Ovary (tissue), 10 donors: Measurements from ENCODE around the gene THSD8. TPM values are rescaled to one million over a fixed set of nuclear protein-coding genes. Genes with fewer than 3 reads are reported as not detected.

Source experiments
- DNase-seq, 5 donors: peaks; one replicate each; pipeline ENCODE4 v3.0.0-alpha.2; 2019 to 2020
- H3K27ac ChIP-seq, 2 donors: fragments of 200-600 bp; one replicate each; pipeline versions ENCODE4 v1.5.1 to v1.8.0; 2019 to 2022
- H3K27me3 ChIP-seq: fragments of 200-600 bp; one replicate; pipeline ENCODE4 v1.8.0; 2022
- H3K36me3 ChIP-seq: fragments of 200-600 bp; sonication (generic); one replicate; pipeline ENCODE4 v1.5.1; 2019
- H3K4me1 ChIP-seq: one replicate; pipeline ENCODE4 v1.8.1; 2013; ENCODE audit warnings: mild to moderate bottlenecking, moderate library complexity; ENCODE audit not compliant: insufficient read depth
- H3K4me3 ChIP-seq: fragments of 200-600 bp; sonication (generic); one replicate; pipeline ENCODE4 v1.5.1; 2017
- H3K9me3 ChIP-seq, 2 donors: fragments of 200-600 bp in 1 of 2; sonication (generic) in 1 of 2; one replicate each; pipeline versions ENCODE4 v1.5.1 to v1.8.1; 2013 to 2019; ENCODE audit warnings: mild to moderate bottlenecking in 1 of 2, moderate library complexity in 1 of 2
- CTCF ChIP-seq, 3 donors: fragments of 450-650 bp in 2 of 3; fragments of 200-600 bp in 1 of 3; IDR thresholded peaks; one replicate each; pipeline versions ENCODE4 v1.5.1 to v1.8.0; 2016 to 2022; ENCODE audit warnings: antibody characterized with exemption in 3 of 3, mild to moderate bottlenecking in 1 of 3
- EP300 ChIP-seq: sonication (generic); formaldehyde crosslinking; IDR thresholded peaks from one replicate; pipeline ENCODE4 v1.6.1; 2017; ENCODE audit warnings: antibody characterized with exemption
- POLR2A ChIP-seq: fragments of 450-650 bp; IDR thresholded peaks from one replicate; pipeline ENCODE4 v1.6.1; 2017; ENCODE audit warnings: antibody characterized with exemption, mild to moderate bottlenecking, moderate library complexity
- WGBS, 3 donors: extraction: QIAGEN DNeasy Blood & Tissue Kit in 1 of 3; methylation state at CpG; one replicate each; pipeline versions ENCODE4 v1.1.5 to v1.1.7; 2013 to 2017; 5-methylcytosine and 5-hydroxymethylcytosine counted together
- intact Hi-C, 4 donors: fragments of 100-400 bp; cut with DNase I; formaldehyde crosslinking; loops; one replicate each; pipeline versions ENCODE4 v1.11.0 to v1.15.1; 2022 to 2023
- long read RNA-seq, 3 donors: library from polyadenylated mRNA in 2 of 3; unstranded in 2 of 3; transcript quantifications; one replicate each; pipeline ENCODE4 v2.0.0 and lab custom pipeline, GENCODE V29; 2021 to 2026
- polyA plus RNA-seq, 2 donors: library from polyadenylated mRNA; stranded (reverse); fragments of 200-250 nt in 1 of 2; fragments of 350-450 nt in 1 of 2; fragmentation: Illumina TruSeq in 1 of 2; extraction: RNeasy Lipid Tissue Mini Kit (QIAGEN cat#74804) in 1 of 2; gene quantifications; one replicate each; pipeline ENCODE4 v1.2.3, GENCODE V29; 2013 to 2014
- total RNA-seq, 7 donors: library from RNA; depleted of rRNA in 2 of 7; stranded (reverse); fragments of >200 nt in 2 of 7; fragmentation: NEBNext Ultra II Directional in 3 of 7; extraction: Animal tissue kit (Norgen Biotek cat#: 25700) in 3 of 7; gene quantifications; one replicate each; pipeline versions ENCODE4 v1.1.0 to v1.2.4, GENCODE V29; 2016 to 2023
- donor health status: DM: no; HTN: no; CAD: no; lungs with moderate emphysema.
- donor health status: DM: no; HTN: no; CAD: no.
- donor health status: Bipolar disorder and iron deficiency.
- donor health status: DM: yes; HTN: yes; CAD: no.
- donor health status: DM: no; HTN: no; CAD: no.
- donor health status: DM: yes; HTN: yes; CAD: no.

THSD8 gene
- 1 to 10 TPM in 5 of 7 donors, under 1 TPM in 1, not detected in 1; 0.71 to 5.4 (median 2.6) TPM for total RNA-seq
- polyA plus RNA-seq: 1 to 10 TPM; 1.4 to 7.2 TPM
- long read RNA-seq, donor 1: 0 reads
- long read RNA-seq, donor 2: 0 reads
- long read RNA-seq, donor 3: 0 reads

GRCh38 chr19:12801466-12802266 lies at the start of gene THSD8, which contains the start of gene PRDX2:
Gene THSD8, plus strand, starts transcription at chr19:12802069. Its CDS starts 3 bp downstream, at chr19:12802072.
Gene PRDX2, minus strand, starts transcription at chr19:12801800. Its CDS starts 539 bp downstream, at chr19:12801261.
- peak within 1 kb of the TSS; percentile 78 for H3K4me3 ChIP-seq
- H3K9me3 ChIP-seq: no peaks in the 10 kb centered on the region
- H3K36me3 ChIP-seq: no peaks in the 10 kb centered on the region
- intact Hi-C loops: loop anchor here in 3 of 4 donors (5.0 kb wide), 1 partner anchor 34 kb away; no protein-coding TSS in a partner anchor
- peak; percentile 83 to 92 (median 88) for DNase-seq
- no peaks in the 10 kb centered on the region for H3K27me3 ChIP-seq
- 0 to 1% (median 0%) methylated on average over 23 to 78 of the region's 78 CpGs for whole genome bisulfite sequencing, 3 donors
- H3K27ac ChIP-seq: peak within 1 kb of the TSS; percentile 44 to 75
- peak in 1 of 3 donors; percentile 16 for TF ChIP-seq CTCF (IDR thresholded peaks at IDR 0.05)
- TF ChIP-seq EP300: no peak
- TF ChIP-seq POLR2A: peak; percentile 68
- peaks cover 6% of the 10 kb centered on the region for H3K4me1 ChIP-seq

- TF ChIP-seq CTCF (IDR thresholded peaks at IDR 0.05): no peak
- no peak for TF ChIP-seq EP300
- no peak for TF ChIP-seq POLR2A
- no peak overlapping the region for H3K4me3 ChIP-seq
- WGBS, 3 donors: 65 to 75% (median 69%) methylated on average over 50 of the region's 50 CpGs
- DNase-seq: no peak
- H3K27me3 ChIP-seq: no peaks in the 10 kb centered on the region
- peaks cover 3% of the 10 kb centered on the region for H3K4me1 ChIP-seq
- intact Hi-C loops: no loop called here
- no peaks in the 10 kb centered on the region for H3K36me3 ChIP-seq
- no peak overlapping the region for H3K27ac ChIP-seq
- no peaks in the 10 kb centered on the region for H3K9me3 ChIP-seq
These were observed 47.2 kb upstream of the THSD8 start for GRCh38 chr19:12754465-12755196.

- Histone ChIP-seq H3K4me3 (no peak overlapping the region), H3K4me1 (peaks cover 3% of the 10 kb centered on the region), H3K9me3 (no peaks in the 10 kb centered on the region), H3K27ac (no peak overlapping the region), H3K36me3 (no peaks in the 10 kb centered on the region), H3K27me3 (no peaks in the 10 kb centered on the region)
- intact Hi-C loops: no loop called here
- WGBS, 3 donors: 83 to 85% (median 84%) methylated on average over 19 of the region's 19 CpGs
- DNase-seq: no peak
- TF ChIP-seq POLR2A (no peak), CTCF (IDR thresholded peaks at IDR 0.05) (no peak), EP300 (no peak)
These were observed 45.6 kb upstream of the THSD8 start for GRCh38 chr19:12756150-12756883.
